ENCODE results near the gene TJP2.

GRCh38 chr9:69254223-69254622, 80.1 kb downstream of the TJP2 start:
- TF ChIP-seq CTCF (IDR thresholded peaks at IDR 0.05; ENCODE audit: low read length) (no peak), EZH2 (IDR thresholded peaks at IDR 0.05; ENCODE audit: borderline replicate concordance, low read length) (no peak)
